Amygdala (tissue), 56 donors: ENCODE results near the gene CUBN.

Experiments
- DNase-seq, 56 donors: peaks; one replicate each; lab custom pipeline; 2025; lab: John Stamatoyannopoulos, UW

Gene CUBN

GRCh38 chr10:16852624-16853023, 277.0 kb downstream of the CUBN start:
- DNase-seq: no peak

DNA sequence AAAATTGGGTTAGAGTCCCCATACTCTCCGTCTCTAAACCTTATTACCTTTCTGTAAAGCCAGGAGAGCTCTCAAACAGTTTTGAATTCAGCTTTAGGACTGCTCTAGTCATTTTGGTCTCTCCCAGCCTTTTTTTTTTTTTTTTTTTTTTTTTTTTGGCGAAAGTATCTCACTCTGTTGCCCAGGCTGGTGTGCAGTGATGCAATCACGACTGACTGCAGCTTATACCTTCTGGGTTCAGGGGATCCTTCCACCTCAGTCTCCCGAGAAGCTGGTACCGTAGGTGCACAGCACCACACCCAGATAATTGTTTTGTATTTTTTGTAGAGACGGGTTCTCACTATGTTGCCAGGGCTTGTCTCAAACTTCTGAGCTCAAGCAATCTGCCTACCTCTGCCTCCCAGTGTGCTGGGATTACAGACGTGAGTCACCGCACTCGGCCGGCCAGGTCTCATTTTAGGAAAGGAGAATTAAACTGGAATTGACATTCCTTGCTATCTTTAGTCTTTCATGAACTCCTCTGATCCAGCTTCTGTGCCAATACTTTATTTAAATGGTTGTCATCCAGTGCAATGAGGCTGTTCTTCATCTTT, 281.0 kb downstream of the CUBN start:
- DNase-seq: no peak

- no peak for DNase-seq
Observed at GRCh38 chr10:16847644-16848043, 282.0 kb downstream of the CUBN start.

DNA sequence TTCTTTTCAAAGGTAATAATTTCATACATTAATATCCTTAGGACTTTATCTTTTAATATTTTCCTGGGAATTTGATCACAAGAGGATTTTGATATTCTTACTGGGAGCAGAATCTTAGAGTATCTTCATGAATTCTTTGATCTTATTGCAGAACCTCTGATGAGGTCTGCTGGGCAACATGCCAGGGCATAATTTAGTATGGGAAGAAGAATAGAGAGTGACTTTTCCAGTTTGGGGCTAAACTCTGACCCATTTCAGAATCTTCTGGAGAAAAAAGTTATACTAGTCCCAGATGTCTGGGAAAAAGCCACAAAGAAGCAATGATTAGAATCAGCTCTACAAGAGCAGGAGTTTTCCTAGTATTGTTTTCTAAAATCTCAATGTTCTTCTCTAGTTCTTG, 284.4 kb downstream of the CUBN start:
- no peak for DNase-seq

DNA sequence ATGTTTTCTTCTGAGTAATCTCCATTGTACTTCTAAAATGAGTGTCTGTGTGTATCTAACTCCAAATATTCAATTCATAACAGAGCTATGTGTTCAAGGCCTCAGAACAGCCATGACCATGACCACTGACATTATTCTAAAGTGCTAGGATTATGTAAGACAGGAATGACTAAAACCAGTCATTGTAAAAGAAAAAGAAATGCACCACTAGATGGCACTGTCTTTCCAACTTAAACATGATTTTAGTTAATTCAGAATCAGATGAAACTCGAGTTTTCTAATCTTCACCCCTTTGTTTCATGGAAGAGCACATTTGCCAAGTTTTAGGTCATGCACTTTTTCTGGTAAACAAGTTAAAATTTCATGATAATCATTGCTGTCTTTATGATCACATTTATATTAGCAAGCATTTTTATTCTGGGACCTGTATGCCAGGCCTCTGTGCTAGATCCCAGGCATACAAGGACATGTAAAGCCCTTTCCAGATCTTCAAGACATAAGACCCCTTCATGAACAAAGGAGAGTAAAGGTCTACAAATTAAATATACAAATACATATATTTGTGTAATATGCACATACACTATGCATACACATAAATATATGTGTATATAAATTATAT, 286.2 kb downstream of the CUBN start:
- peak in 1 of 56 donors; percentile 82 for DNase-seq

DNA sequence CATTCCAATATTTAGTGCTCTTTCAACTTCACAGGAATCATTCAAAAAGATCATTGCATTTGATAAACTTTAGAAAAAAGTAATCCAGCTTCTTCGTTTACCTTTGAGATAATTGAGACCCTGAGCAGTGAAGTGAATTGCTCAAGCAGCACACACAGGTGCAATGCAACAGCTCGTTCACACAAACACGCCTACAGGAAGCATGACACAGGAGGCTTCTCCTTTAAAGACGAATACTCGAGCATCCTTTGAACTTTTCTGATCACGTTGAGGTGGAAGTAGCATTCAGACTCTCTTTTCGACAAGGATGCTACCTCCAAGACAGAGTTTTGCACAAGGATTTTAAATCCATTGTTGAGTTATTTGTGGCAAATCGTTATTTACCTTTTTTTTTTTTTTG, 294.4 kb downstream of the CUBN start:
- no peak for DNase-seq

GRCh38 chr10:16832351-16833080, 297.1 kb downstream of the CUBN start:
- DNase-seq: peak in 3 of 56 donors; percentile 2 to 4 (median 3)

- peak in 1 of 56 donors; percentile 10 for DNase-seq
Observed at GRCh38 chr10:16828701-16829175, 300.9 kb downstream of the CUBN start.

GRCh38 chr10:16828114-16828568, 301.5 kb downstream of the CUBN start:
- DNase-seq: peak in 31 of 56 donors; percentile 2 to 63 (median 17)

DNA sequence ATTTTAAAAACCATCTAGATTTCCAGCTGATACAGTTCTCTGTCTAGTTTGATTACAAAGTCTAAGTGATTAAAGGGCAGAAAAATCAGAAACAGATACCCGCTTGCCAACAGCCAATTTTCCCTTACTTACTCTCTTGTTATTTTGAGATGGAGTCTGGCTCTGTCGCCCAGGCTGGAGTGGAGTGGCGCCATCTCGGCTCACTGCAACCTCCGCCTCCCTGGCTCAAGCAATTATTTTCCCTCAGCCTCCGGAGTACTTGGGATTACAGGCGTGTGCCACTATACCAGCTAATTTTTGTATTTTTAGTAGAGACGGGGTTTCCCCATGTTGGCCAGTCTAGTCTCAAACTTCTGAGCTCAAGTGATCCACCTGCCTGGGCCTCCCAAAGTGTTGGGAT, 302.1 kb downstream of the CUBN start:
- DNase-seq: peak in 1 of 56 donors; percentile 2

DNA sequence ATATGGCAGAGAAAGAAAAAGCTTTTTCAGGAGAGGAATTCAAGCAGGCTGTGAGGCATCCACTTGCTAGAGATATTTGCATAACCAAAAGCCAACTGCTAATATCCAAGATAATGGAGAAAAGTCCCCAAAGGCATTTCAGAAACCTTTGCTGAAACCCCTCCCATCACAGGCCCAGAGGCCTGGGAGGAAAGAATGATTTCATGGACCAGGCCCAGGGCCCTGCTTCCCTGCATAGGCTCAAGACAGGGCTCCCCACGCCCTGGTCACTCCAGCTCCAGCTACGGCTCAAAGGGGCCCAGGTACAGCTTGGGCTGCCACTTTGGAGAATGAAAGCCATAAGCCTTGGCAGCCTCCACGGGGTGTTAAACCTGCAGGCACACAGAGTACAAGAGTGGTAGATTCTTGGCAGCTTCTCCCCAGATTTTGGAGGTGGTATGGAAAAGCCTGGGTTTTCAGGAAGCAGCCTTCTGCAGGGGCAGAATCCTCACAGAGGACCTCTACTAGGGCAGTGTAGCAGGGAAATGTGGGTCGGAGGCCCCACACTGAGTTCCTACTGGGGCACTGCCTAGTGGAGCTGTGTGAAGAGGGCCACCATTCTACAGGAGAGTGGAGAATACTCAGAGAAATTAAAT, 306.8 kb downstream of the CUBN start:
- no peak for DNase-seq

- no peak for DNase-seq
Observed at GRCh38 chr10:16822027-16822426, 307.6 kb downstream of the CUBN start.

- no peak for DNase-seq
Observed at GRCh38 chr10:16820421-16820820, 309.2 kb downstream of the CUBN start.

DNA sequence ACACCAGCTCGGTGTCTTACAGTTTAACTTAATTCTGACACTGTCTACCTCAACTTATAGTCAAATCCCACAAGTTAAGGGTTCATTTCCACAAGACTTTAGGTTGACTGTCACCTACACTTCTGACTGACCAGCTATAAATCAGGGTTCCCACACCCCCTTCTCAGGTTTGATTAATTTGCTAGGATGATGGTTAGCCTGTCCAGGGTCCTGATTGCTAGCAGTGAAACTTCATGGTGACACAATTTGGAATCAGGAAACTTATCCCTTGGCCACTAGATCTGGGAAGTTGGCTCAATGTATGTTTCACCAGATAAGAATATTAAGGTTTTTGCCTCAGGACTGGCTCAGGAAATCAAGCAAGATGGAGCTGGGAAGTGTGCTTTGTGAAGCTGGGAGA, 309.6 kb downstream of the CUBN start:
- no peak for DNase-seq

DNA sequence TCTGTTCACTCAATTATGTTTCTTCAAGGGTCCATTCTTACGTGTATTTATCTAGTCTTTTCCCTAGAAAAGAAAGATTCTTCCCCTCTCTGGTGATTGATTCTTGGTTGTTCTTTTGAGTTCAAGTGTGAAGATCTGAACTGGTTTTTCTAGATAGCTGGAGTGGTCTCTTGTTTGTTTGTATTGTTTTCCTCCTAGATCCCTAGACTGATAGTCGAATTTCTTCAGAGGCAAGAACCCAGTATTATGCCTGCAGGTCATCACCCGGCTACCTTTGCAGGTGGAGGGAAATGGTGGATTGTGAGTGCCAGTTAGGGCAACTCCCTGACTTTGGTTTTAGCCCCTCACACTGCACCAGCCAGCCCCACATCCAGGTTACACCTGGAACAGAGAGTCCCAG, 310.2 kb downstream of the CUBN start:
- DNase-seq: no peak

GRCh38 chr10:16819026-16819425, 310.6 kb downstream of the CUBN start:
- no peak for DNase-seq

- DNase-seq: peak; percentile 92 to 100 (median 99)
Observed at GRCh38 chr10:16817125-16818019, 312.2 kb downstream of the CUBN start, which contains the start of gene RSU1. Gene RSU1 (minus strand): TSS chr10:16817424. CDS start chr10:16817081, 343 bp downstream.

GRCh38 chr10:16816830-16817124, 312.8 kb downstream of the CUBN start:
- peak in 3 of 56 donors; percentile 52 to 71 (median 57) for DNase-seq

DNA sequence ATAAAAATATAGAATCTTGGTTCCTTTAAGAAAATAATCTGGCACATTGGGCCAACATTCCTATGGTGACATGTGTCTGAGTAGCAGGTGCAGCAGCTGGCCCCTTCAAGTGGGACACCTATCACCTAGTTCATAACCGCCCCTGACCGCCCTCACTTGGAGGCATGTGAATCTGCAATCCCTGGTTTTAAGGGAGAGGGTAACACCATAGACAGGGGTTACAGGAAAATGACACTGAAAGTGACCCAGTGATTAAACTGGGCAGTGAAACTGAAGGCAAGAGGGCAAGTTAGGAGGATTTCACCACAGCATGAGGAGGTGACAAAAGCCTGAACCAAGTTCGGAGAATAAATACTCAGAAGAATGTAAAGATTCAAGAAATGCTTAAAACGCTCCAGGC, 313.4 kb downstream of the CUBN start:
- no peak for DNase-seq

DNA sequence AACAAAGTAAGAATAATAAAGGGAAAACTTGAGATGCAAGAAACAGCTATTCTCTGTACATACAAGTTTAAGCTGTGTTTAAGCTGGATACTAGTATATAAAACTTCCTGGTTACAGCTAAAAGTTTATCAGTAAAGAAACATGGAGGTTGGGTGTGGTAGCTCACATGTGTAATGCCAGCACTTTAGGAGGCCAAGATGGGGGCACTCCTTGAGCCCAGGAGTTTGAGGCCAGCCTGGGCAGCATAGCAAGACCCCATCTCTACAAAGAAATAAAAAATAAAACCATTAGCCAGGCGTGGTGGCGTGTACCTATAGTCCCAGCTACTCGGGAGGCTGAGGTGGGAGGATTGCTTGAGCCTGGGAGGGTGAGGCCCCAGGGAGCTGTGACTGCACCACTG, 315.6 kb downstream of the CUBN start:
- DNase-seq: no peak
